ENCODE measurements around the gene PAPOLA. TPM values are rescaled to one million over a fixed set of nuclear protein-coding genes. Genes with fewer than 3 reads are reported as not detected.

Gene PAPOLA
- total RNA-seq, 6 experiments from 2014 or later: 68.0 to 102 (median 88.1) TPM

DNA sequence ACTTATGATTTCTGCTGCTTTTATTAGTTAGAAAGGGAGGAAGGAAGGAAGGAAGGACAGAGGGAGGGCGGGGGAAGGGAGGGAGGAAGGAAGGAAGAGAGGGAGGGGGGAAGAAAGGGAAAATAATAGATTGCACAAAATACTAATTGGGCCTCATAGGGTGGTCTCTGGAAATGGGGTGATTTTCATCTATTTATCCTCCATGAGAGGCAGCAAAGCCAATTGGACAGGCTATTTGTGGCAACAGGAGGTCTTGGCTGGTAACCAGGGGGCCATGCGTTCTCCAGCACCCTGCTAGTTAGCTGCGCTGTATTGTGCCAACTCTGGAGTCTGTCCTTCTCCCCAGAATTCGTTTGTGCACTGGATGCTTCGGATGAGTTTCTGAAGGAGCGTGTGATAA is 24.1 kb upstream of the PAPOLA start:
- no peak for TF ChIP-seq POLR2A (IDR thresholded peaks at IDR 0.05)
- TF ChIP-seq, protein P1, sequence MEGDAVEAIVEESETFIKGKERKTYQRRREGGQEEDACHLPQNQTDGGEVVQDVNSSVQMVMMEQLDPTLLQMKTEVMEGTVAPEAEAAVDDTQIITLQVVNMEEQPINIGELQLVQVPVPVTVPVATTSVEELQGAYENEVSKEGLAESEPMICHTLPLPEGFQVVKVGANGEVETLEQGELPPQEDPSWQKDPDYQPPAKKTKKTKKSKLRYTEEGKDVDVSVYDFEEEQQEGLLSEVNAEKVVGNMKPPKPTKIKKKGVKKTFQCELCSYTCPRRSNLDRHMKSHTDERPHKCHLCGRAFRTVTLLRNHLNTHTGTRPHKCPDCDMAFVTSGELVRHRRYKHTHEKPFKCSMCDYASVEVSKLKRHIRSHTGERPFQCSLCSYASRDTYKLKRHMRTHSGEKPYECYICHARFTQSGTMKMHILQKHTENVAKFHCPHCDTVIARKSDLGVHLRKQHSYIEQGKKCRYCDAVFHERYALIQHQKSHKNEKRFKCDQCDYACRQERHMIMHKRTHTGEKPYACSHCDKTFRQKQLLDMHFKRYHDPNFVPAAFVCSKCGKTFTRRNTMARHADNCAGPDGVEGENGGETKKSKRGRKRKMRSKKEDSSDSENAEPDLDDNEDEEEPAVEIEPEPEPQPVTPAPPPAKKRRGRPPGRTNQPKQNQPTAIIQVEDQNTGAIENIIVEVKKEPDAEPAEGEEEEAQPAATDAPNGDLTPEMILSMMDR (IDR thresholded peaks at IDR 0.05): no peak
- Histone ChIP-seq H3K36me3 (no peaks in the 10 kb centered on the region), H3K9me3 (no peaks in the 10 kb centered on the region), H3K27ac (no peak overlapping the region), H3K27me3 (no peaks in the 10 kb centered on the region), H3K4me3 (no peak overlapping the region), H3K4me1 (no peaks in the 10 kb centered on the region)
- no peak for ATAC-seq
- DNase-seq: no peak
- 64% methylated on average over 1 of the region's 6 CpGs for WGBS (ENCODE audit: insufficient coverage, low coverage, low lambda C conversion rate, missing lambda C conversion rate)
- intact Hi-C loops (cut with DNase I): no loop called here

DNA sequence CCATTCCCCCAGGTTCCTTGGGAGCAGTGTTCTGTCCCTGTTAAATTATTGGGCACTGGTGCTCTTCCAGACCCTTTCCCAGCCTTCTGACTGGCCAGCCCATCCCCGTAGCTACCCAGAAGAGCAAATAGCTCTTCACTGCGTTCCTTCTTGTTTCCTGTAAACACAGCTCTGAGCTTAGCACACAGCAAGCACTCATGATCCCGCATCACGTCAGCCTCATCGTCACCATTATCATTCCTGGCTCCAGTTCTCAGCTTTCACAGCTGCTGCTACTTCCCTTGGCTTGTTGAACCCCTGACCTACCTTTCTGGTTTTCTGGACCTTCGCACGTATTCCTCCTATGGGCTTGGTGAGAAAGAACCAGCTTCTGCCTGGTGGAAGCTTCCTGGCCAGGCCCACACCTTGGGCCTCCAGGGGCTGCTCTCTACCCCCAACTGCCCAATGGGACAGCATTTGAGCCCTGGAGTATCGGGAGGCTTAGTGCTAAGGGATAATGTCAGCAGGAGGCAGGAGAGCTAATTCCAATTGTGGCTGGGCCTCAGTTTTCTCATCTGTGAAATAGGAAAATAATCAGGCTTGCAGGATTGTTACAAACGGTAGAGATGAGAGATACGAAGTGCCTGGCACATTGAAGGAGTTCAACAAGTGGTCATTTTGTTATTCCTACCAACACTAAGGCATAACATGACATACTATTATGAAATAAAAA is 22.6 kb upstream of the PAPOLA start:
- Histone ChIP-seq H3K27me3 (no peaks in the 10 kb centered on the region), H3K27ac (no peak overlapping the region), H3K4me1 (no peaks in the 10 kb centered on the region), H3K9me3 (no peaks in the 10 kb centered on the region), H3K4me3 (no peak overlapping the region), H3K36me3 (no peaks in the 10 kb centered on the region)
- ATAC-seq: peak; percentile 11 to 47 (median 34)
- no peak for DNase-seq
- WGBS (ENCODE audit: insufficient coverage, low coverage, low lambda C conversion rate, missing lambda C conversion rate): 83% methylated on average over 10 of the region's 10 CpGs
- intact Hi-C loops (cut with DNase I): no loop called here
- TF ChIP-seq, protein P1 (IDR thresholded peaks at IDR 0.05): no peak
- TF ChIP-seq POLR2A (IDR thresholded peaks at IDR 0.05): no peak

DNA sequence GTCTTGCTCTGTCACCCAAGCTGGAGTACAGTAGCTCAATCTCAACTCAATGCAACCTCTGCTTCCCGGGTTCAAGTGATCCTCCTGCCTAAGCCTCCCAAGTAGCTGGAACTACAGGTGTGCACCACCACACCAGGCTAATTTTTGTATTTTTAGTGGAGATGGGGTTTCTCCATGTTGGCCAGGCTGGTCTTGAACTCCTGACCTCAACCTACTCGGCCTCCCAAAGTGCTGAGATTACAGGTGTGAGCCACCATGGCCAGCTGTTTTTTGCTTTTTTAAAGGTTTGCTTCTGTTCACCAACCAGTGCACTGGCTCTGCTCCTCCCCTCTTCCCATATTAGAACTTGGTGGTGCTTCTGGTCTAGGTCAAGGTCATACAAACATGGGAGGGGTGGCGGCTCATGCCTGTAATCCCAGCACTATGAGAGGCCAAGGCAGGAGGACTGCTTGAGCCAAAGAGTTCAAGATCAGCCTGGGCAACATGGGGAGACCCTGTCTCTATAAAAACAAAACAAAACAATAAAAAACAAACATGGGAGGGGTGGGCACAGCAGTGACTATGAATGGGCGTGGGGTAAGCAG is 20.4 kb upstream of the PAPOLA start:
- Histone ChIP-seq H3K4me1 (no peaks in the 10 kb centered on the region), H3K4me3 (no peak overlapping the region), H3K9me3 (no peaks in the 10 kb centered on the region), H3K27ac (no peak overlapping the region), H3K27me3 (no peaks in the 10 kb centered on the region), H3K36me3 (no peaks in the 10 kb centered on the region)
- intact Hi-C loops (cut with DNase I): no loop called here
- 70% methylated on average over 3 of the region's 4 CpGs for WGBS (ENCODE audit: insufficient coverage, low coverage, low lambda C conversion rate, missing lambda C conversion rate)
- no peak for TF ChIP-seq POLR2A (IDR thresholded peaks at IDR 0.05)
- TF ChIP-seq, protein P1 (IDR thresholded peaks at IDR 0.05): no peak
- no peak for ATAC-seq
- DNase-seq: no peak

DNA sequence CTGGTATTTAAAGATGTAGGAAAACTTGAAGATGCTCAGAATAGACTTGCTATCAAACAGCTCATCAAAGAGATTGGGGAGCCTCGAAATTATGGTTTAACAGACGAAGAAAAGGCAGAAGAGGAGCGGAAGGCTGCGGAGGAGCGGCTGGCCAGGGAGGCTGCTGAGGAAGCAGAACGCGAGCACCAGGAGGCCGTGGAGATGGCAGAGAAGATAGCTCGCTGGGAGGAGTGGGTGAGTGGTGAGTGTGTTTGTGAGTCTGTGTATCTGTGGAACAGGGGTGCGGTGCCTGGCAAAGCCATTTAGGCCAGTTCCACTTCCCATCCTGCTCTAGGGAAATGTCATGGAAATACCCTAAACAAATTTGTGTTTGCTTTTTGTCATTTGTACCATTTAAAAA is 19.2 kb upstream of the PAPOLA start:
- WGBS (ENCODE audit: insufficient coverage, low coverage, low lambda C conversion rate, missing lambda C conversion rate): 90% methylated on average over 10 of the region's 10 CpGs
- no peak overlapping the region for H3K27ac ChIP-seq
- no peaks in the 10 kb centered on the region for H3K4me1 ChIP-seq
- H3K27me3 ChIP-seq: no peaks in the 10 kb centered on the region
- TF ChIP-seq, protein P1 (IDR thresholded peaks at IDR 0.05): no peak
- TF ChIP-seq POLR2A (IDR thresholded peaks at IDR 0.05): no peak
- intact Hi-C loops (cut with DNase I): no loop called here
- H3K36me3 ChIP-seq: no peaks in the 10 kb centered on the region
- no peak for ATAC-seq
- DNase-seq: no peak
- no peak overlapping the region for H3K4me3 ChIP-seq
- no peaks in the 10 kb centered on the region for H3K9me3 ChIP-seq
